Measurements from ENCODE around the gene ATAD3A.

Gene ATAD3A

GRCh38 chr1:1574721-1575537, 63.0 kb downstream of the ATAD3A start, which contains the start of gene SSU72:
TSS of gene SSU72 (minus strand) at chr1:1574863. CDS start at chr1:1574557, 306 bp downstream.
- TF ChIP-seq CTCF (IDR thresholded peaks at IDR 0.05; ENCODE audit: extremely low read depth, missing control alignments), result no peak
- peak; percentile 99 for DNase-seq (ENCODE audit: low spot score)

GRCh38 chr1:1577367-1578011, 65.5 kb downstream of the ATAD3A start:
- no peak for DNase-seq (ENCODE audit: low spot score)
- no peak for TF ChIP-seq CTCF (IDR thresholded peaks at IDR 0.05; ENCODE audit: extremely low read depth, missing control alignments)

- no peak for DNase-seq (ENCODE audit: low spot score)
- TF ChIP-seq CTCF (IDR thresholded peaks at IDR 0.05; ENCODE audit: extremely low read depth, missing control alignments), result no peak
These were observed 66.5 kb downstream of the ATAD3A start for GRCh38 chr1:1578371-1578940.

- no peak for TF ChIP-seq CTCF (IDR thresholded peaks at IDR 0.05; ENCODE audit: extremely low read depth, missing control alignments)
- no peak for DNase-seq (ENCODE audit: low spot score)
These were observed 70.8 kb downstream of the ATAD3A start for GRCh38 chr1:1582585-1583346.

- no peak for DNase-seq (ENCODE audit: low spot score)
- no peak for TF ChIP-seq CTCF (IDR thresholded peaks at IDR 0.05; ENCODE audit: extremely low read depth, missing control alignments)
These were observed 71.5 kb downstream of the ATAD3A start for GRCh38 chr1:1583347-1584010.

Measured in GM20000 (cell line).